Activated T-helper 1 cell treated with anti-CD3 and anti-CD28 coated beads, Interleukin-2, amount 50 U/mL, for 16 hours (primary cell): ENCODE data around the gene FRMD3.

ENCODE experiments used
- DNase-seq, 2 donors: peaks; one replicate each; pipeline ENCODE4 v3.0.0-alpha.2; 2020; ENCODE audit warnings: low read depth in 1 of 2, low spot score in 1 of 2

FRMD3 gene

GRCh38 chr9:83240671-83241070 lies 297.5 kb downstream of the FRMD3 start:
- DNase-seq = no peak

DNA sequence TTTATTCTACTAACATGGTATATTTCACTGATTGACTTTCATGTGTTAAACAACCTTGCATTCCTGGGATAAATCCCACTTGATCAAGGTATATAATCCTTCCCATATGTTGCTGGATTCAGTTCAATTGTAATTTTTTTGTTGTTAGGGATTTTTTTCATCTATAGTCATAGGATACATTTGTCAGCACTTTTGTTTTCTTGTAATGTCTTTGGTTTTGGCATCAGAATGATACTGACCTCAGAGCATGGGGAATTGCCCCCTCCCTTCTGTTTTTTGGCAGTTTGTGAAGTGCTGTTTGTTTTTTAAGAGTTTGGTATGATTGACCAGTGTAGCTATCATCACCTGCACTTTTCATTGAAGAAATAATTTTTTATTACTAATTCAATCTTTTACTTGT lies 298.5 kb downstream of the FRMD3 start:
- no peak for DNase-seq

GRCh38 chr9:83238871-83239640 lies 299.1 kb downstream of the FRMD3 start:
- DNase-seq = no peak

DNA sequence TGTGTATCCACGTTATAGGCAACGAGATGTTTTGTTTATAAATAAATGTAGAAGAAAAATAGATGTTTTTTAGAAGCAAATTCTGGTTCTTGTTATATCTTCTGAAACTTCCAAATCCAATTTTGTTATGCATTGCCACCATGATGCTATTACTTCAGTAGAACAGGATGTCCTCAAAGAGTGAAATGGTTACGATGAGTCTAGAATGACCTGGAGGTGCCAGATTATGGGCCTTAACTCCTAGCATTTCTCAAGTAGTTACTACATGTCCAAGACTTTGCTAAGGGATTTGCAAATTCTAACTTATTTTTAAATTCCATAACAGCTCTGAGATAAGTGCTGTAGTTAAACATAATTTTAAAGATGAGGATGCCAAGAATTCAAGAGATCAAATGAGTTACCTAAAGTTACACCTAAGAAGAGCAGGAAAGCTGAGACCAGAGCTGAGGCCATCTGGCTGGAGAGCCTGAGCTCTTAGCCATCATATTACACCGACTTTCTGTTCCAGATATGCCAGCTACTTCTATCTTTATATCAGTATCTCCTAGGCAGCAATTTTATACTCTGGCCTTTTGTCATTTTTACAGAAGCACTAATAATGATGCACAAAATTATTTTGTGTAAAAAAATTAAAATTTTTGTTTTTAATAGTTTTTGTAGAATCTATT lies 302.0 kb downstream of the FRMD3 start:
- DNase-seq = no peak

DNA sequence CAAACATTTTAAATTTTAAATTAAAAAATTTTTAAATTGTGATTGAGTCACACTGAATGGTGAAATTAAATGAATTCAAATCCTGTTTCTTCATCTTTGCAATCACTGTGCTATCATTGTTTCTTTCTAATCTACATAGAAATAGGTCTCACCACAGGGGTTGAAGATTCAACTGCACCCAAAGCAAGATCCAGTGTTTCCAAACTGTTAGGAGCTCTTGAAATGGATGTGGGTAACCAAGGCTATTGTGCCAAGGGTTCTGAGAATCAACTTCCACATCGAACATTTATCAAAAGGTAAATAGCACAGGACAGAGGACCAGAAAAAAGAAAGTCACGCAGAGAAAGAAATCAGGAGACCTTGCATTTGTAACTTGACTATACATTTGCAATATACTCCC lies 302.7 kb downstream of the FRMD3 start:
- no peak for DNase-seq

GRCh38 chr9:83234541-83234940 lies 303.7 kb downstream of the FRMD3 start:
- DNase-seq = no peak

DNA sequence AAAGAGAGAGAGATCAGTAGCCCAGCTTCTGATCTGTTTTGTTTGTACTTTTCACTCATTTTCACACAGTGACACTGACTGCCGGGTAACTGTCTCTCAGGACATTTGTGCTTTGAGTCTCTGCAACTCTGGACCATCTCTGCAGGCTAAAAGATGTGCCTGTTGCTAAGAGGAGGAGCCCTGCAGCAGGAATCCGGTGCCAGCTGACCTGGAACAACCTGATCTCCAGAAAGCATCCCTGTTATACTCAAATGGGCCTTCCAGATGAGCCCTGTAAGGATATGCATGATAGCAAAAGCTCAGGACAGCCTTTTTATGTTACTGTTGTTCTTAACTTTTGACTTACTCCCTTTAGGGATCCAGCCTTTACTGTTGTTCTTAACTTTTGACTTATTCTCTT lies 304.6 kb downstream of the FRMD3 start:
- no peak for DNase-seq

DNA sequence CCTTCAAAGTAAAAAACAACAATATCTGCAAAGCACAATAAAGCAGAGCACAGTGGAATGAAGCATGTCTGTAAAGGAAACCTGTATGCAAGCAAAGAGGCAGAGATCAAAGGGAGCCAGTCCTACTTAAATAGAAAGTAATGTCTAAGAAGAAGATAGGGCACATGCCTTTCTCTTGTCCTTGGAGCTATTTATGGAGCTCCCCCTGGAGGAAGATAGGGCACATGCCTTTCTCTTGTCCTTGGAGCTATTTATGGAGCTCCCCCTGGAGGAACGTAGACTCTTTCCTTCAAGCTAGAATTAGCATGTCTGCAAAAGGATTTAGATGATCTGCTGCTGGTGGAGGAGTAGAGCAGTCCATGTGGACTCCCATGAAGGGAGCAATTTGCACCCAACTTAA lies 307.2 kb downstream of the FRMD3 start:
- DNase-seq = no peak

DNA sequence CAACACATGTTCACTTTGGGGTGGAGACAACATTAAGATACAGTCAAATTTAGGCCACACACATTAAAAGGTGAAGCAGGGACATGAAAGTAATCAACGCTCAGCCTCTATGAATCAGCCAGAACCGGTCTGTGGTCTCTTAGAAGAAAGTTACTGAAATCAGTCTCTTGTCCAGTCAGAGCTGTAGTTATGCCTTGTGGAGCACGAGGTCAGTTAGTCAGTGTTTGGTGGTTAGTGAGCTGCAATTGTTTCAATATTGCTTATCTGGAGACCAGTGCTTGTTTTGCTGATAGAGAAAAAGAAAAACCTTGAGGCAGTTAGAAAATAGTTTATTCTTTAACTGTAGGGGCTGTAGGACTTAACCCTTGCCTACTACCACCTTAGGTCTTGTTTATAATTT lies 317.5 kb downstream of the FRMD3 start:
- DNase-seq = no peak

DNA sequence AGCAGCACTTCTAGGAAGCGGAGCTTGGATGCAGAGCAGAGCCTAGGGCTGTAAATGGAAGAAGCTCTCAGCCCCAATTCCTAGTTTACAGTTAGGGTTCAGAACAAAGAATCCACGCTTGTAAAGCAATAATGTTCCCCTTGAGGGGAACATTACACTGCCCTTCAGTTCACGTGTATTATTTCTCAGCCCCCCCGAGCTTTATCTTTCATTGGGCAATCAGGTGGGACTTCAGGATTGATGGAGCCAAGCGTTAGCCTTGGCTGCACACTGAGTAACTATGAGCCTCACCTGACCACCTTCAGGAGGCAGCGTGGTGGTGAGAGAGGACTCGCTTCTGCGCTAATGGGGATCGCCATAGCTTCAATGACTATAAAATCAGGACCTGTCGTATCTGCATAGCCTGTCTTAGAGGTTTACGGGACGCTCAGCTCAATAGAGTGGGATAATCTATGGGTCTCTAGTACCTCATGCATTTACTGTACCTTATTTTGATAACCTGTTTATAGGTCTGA lies 318.2 kb downstream of the FRMD3 start:
- no peak for DNase-seq

GRCh38 chr9:83219154-83219923 lies 318.9 kb downstream of the FRMD3 start:
- DNase-seq = no peak

DNA sequence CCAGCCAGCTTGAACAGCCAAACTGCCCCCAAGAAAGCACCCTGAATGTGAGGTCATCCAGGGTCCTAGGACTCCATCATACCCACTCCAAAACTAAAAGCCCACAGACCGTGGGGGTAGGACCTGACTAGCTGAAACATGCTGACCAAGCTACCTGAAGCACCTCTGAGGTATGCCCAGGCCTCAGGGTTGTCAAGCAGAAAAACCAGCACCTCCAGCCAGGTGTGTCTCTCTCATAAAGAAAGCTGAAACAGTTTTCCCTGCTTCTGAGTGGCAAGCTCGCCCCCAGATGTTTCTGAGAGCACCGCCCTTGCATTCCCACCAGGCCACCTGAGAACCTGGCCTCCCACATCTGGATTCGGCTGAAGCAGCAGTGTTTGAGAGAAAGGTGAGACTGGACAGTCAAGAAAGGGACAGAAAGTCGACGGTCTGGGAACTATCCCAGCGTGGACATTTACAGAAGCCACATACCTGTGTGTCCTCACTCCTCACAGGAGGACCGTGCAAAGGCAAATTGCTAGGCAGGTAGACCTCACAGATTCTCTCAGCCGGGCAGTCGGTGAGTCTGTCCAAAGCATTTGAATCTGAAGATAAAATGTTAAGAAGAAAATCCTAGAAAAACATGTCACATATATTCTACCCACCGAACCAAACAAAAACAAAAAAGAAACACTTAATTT lies 319.6 kb downstream of the FRMD3 start:
- DNase-seq = no peak

DNA sequence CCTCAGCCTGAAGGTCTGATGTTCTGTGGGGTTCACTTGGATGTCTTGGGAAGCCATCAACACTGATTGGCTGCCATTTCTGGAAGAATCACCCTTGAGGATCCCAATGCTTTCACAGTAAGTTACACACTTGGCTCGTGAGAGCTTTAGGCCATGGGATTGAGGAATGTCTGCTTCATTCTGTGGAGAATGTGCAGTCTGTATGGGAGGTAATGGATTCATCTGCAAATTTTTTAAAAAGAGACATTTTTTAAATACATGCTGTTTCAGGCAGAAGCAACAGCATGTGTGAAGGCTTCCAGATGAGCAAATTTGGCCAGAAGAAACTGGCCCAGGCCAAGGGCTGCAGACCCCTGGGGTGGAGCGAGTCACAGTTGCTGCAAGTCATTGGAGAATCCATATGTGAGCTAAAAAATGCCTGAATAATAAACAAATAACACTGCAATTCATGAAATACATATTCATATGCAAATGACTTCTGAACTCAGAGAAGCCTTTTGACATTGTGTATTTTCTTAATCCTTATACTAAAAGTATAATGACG lies 328.9 kb downstream of the FRMD3 start:
- no peak for DNase-seq

DNA sequence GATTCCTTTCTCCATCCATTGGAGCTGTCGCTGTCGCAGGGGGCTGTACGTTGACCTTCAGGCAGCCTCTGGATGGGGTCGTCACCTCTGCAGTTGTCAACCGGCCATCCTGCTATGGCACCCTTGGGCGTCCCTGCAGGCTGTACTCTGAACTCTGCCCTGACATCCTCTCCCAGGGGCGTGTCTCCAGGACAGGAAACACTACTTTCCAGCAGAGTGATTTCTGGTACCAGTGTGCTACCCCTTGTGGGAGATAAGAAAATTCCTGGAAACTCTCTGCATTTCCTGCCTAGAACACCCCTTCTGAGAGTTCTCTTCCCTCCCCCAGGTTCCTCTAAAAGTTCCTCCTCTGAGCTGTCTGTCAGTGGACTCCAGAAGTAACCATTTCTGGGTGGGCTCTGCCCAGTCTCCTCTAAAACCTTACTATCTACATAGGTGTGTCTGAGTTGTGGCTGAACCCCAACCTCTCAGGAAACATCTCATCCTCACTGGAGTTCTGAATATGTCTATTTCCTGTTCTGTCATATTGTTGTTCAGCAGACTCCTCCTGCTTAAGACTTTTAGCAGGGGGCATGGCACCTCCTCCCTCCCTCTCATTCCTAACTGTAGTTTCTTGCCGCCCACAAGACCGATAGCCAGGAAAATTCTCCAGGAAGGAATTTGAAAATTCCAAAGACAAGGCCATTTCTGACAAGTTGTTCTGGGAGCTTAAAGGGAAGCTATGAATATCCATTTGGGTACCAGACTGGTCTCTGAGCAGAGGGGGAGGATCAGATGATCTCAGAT lies 329.9 kb downstream of the FRMD3 start:
- DNase-seq = no peak

DNA sequence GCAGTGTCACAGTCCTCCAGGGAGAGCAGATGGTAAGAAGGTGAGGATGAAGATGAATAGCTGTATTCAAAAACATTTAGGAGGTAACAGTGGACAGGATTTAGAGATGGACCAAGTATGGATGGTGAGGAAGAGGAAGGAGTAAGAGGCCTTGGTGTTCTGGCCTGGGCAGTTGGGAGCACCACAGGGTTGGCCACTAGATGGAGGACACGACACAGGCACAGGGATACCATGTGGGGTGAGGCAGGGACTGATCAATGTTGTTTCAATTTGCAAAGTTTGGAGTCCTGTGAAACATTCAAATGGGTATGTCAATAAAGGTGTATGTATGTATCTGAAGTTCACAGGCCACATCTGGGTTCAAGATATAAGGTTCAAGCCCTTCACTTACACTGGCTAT lies 334.2 kb downstream of the FRMD3 start:
- DNase-seq = no peak

GRCh38 chr9:83200531-83200930 lies 337.7 kb downstream of the FRMD3 start:
- no peak for DNase-seq

DNA sequence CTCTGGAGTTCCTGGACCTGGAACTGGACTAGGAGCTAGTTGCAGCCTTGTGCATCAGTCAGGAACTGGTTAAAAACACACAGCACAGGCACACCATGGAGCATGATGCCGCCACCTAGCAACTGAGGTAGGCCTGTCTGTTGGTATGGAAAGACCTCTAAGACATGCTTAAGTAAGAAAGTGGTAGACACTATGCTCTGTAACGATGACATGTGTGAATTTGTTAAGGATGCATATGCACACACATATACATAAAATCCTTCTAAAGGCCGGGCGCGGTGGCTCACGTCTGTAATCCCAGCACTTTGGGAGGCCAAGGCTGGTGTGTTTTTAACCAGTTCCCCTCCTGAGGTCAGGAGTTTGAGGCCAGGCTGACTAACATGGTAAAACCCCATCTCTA lies 338.4 kb downstream of the FRMD3 start:
- no peak for DNase-seq

- no peak for DNase-seq
Observed at GRCh38 chr9:83199240-83199639, 339.0 kb downstream of the FRMD3 start.

GRCh38 chr9:83198371-83198770 lies 339.8 kb downstream of the FRMD3 start:
- no peak for DNase-seq

- DNase-seq = no peak
Observed at GRCh38 chr9:83197591-83197990, 340.6 kb downstream of the FRMD3 start.
